Measurements from ENCODE around the gene GFPT2.

- TF ChIP-seq CTCF (conservative IDR thresholded peaks at IDR 0.05; ENCODE audit: low read length): no peak
- TF ChIP-seq EZH2phosphoT487 (IDR thresholded peaks at IDR 0.05; ENCODE audit: borderline replicate concordance, low read depth, low read length): no peak
Observed at GRCh38 chr5:180354966-180355365, 1.8 kb upstream of the GFPT2 start.
